Measurements from ENCODE around the gene HIVEP3. TPM values are rescaled to one million over a fixed set of nuclear protein-coding genes. Genes with fewer than 3 reads are reported as not detected.

Gene HIVEP3
- total RNA-seq, 1 donor = 1.8 TPM

DNA sequence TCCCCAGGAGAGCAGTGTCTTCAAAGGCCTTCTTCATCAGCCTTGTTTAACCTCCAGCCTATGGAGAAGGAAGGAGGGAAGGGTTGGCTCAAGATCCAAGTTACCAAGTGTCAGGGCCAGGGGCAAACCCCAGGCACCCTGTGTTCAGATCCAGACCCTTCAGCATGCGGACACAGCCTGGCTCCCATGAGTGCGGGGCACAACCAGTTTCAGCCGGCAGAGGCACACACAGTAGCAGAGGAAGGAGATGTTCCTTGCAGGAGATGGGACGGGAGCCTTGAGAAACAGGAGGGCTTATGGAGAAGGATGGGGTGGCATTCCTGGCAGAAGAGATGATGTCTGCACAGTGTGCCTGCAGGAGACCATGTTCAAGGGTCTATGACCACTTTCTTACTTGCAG, 272.5 kb downstream of the HIVEP3 start:
- no peaks in the 10 kb centered on the region for H3K27me3 ChIP-seq (ENCODE audit: insufficient read depth, low read length)
- H3K4me3 ChIP-seq (ENCODE audit: insufficient read depth, low read length) = no peak overlapping the region
- H2AFZ ChIP-seq (ENCODE audit: low read length) = no peak overlapping the region
- H3K79me2 ChIP-seq (ENCODE audit: insufficient read depth, low read length) = peaks cover 66% of the 10 kb centered on the region
- no peak for DNase-seq (ENCODE audit: insufficient read length, low spot score, missing footprints)
- no peaks in the 10 kb centered on the region for H3K36me3 ChIP-seq (ENCODE audit: insufficient read depth, low read length)
- TF ChIP-seq, protein P1, sequence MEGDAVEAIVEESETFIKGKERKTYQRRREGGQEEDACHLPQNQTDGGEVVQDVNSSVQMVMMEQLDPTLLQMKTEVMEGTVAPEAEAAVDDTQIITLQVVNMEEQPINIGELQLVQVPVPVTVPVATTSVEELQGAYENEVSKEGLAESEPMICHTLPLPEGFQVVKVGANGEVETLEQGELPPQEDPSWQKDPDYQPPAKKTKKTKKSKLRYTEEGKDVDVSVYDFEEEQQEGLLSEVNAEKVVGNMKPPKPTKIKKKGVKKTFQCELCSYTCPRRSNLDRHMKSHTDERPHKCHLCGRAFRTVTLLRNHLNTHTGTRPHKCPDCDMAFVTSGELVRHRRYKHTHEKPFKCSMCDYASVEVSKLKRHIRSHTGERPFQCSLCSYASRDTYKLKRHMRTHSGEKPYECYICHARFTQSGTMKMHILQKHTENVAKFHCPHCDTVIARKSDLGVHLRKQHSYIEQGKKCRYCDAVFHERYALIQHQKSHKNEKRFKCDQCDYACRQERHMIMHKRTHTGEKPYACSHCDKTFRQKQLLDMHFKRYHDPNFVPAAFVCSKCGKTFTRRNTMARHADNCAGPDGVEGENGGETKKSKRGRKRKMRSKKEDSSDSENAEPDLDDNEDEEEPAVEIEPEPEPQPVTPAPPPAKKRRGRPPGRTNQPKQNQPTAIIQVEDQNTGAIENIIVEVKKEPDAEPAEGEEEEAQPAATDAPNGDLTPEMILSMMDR (IDR thresholded peaks at IDR 0.05; ENCODE audit: extremely low read depth, low read depth, low read length) = no peak
- no peak overlapping the region for H3K4me2 ChIP-seq (ENCODE audit: insufficient read depth, low read length)
- H4K20me1 ChIP-seq (ENCODE audit: insufficient read depth, low read length) = peaks cover 2% of the 10 kb centered on the region
- H3K4me1 ChIP-seq (ENCODE audit: insufficient read depth, low read length) = peaks cover 18% of the 10 kb centered on the region
- no peak overlapping the region for H3K27ac ChIP-seq (ENCODE audit: low read depth, low read length)
- H3K9me3 ChIP-seq (ENCODE audit: low read depth, low read length) = no peaks in the 10 kb centered on the region

DNA sequence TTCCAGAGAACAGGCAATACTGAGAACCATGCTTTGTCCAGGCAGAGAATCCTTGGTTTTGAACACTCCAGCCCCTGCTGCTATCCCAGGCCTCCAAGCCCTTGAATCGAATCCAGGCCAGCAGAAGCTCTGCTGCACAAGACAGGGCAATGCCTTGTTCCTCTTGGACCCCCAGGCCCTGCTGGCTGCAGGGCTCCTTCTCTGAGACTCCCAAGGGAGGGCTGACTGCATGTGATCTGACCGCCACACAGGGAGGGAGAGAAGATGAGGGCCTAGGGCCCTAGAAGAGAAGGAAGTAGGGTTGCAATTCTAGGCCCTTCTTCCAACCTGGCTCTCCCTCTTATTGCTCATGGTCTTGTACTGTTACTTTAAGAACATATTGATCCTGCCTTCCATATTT, 273.7 kb downstream of the HIVEP3 start:
- Histone ChIP-seq H3K4me3 (ENCODE audit: insufficient read depth, low read length) (no peak overlapping the region), H3K4me2 (ENCODE audit: insufficient read depth, low read length) (no peak overlapping the region), H4K20me1 (ENCODE audit: insufficient read depth, low read length) (peaks cover 2% of the 10 kb centered on the region), H3K9me3 (ENCODE audit: low read depth, low read length) (no peaks in the 10 kb centered on the region), H2AFZ (ENCODE audit: low read length) (no peak overlapping the region), H3K36me3 (ENCODE audit: insufficient read depth, low read length) (no peaks in the 10 kb centered on the region), H3K27me3 (ENCODE audit: insufficient read depth, low read length) (no peaks in the 10 kb centered on the region), H3K4me1 (ENCODE audit: insufficient read depth, low read length) (peaks cover 8% of the 10 kb centered on the region), H3K79me2 (ENCODE audit: insufficient read depth, low read length) (peaks cover 75% of the 10 kb centered on the region), H3K27ac (ENCODE audit: low read depth, low read length) (no peak overlapping the region)
- TF ChIP-seq, protein P1 (IDR thresholded peaks at IDR 0.05; ENCODE audit: extremely low read depth, low read depth, low read length) = no peak
- no peak for DNase-seq (ENCODE audit: insufficient read length, low spot score, missing footprints)

DNA sequence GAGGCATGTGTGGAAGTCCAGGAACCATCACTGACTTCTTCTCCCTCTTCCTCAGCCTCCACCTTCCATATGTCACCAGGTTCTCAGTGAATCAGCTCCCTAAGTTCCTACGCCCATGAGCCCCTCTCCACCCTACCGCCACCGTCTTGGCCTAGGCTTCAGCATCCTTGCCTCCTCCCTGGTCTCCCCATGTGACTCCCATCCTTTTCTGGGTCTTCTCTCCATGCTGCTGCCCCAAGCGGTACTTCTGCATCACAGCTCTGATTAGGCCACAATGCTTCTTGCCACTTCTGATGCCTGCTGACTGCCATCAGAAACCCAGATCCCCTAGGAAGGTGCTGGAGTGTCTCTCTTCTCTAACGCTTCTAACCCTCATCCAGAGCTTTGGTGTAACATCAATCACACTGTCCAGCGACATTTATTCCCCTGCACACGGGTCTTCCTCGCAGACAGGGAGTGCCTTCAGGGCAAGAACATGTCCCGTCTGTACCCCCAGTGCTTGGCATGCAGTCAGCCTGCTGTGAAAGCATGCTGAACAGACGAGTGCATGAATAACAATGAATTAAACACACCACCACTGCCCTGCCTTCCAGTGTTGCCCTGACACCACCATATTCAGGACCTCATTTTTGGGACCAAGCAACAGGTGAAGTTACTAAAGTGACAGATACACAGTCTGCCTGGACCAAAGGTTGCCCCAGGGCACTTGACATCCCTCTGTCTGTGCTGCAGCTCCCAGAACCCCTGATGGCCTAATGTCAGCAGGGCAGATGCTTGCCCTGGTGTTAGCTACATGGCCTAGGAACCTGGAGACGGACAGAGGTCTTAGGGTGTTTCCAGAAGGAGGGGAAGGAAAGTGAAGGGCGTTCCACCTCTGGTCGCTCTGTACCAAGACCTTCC, 275.6 kb downstream of the HIVEP3 start:
- Histone ChIP-seq H3K79me2 (ENCODE audit: insufficient read depth, low read length) (peaks cover 65% of the 10 kb centered on the region), H2AFZ (ENCODE audit: low read length) (no peak overlapping the region), H3K27ac (ENCODE audit: low read depth, low read length) (no peak overlapping the region), H3K27me3 (ENCODE audit: insufficient read depth, low read length) (no peaks in the 10 kb centered on the region), H4K20me1 (ENCODE audit: insufficient read depth, low read length) (peaks cover 2% of the 10 kb centered on the region), H3K4me3 (ENCODE audit: insufficient read depth, low read length) (no peak overlapping the region), H3K36me3 (ENCODE audit: insufficient read depth, low read length) (no peaks in the 10 kb centered on the region), H3K4me2 (ENCODE audit: insufficient read depth, low read length) (no peak overlapping the region), H3K9me3 (ENCODE audit: low read depth, low read length) (no peaks in the 10 kb centered on the region), H3K4me1 (ENCODE audit: insufficient read depth, low read length) (peaks cover 15% of the 10 kb centered on the region)
- TF ChIP-seq, protein P1 (IDR thresholded peaks at IDR 0.05; ENCODE audit: extremely low read depth, low read depth, low read length) = no peak
- no peak for DNase-seq (ENCODE audit: insufficient read length, low spot score, missing footprints)

DNA sequence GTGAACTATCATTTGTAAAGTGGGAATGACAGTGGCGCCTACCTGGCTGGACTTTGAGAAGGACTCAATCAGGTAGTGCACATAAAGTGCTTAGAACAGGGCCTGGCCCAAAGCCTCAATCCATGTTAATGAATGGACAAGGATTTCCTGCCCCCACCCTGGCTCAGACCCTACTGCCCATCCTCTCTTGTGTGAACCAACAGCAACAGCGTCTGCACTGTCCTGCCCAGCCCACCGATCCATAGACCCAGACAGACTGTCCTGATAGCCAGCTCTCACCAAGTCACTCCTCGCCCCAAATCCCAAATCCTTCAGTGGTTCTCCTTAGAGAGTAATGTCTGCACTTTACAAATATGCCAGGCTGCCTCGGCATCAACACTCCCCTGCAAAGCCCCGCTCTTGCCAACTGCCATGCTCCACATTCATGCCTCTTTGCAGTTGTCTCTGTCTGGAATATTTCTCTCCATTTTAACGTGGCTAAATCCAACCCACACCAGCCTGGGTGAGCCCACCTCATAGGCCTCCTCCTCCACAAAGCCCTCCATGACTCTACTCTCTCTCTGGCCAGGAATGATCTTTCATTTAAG, 276.7 kb downstream of the HIVEP3 start:
- no peak overlapping the region for H3K27ac ChIP-seq (ENCODE audit: low read depth, low read length)
- peaks cover 62% of the 10 kb centered on the region for H3K79me2 ChIP-seq (ENCODE audit: insufficient read depth, low read length)
- no peaks in the 10 kb centered on the region for H3K36me3 ChIP-seq (ENCODE audit: insufficient read depth, low read length)
- H3K4me3 ChIP-seq (ENCODE audit: insufficient read depth, low read length) = no peak overlapping the region
- no peaks in the 10 kb centered on the region for H3K27me3 ChIP-seq (ENCODE audit: insufficient read depth, low read length)
- TF ChIP-seq, protein P1 (IDR thresholded peaks at IDR 0.05; ENCODE audit: extremely low read depth, low read depth, low read length) = no peak
- no peak overlapping the region for H2AFZ ChIP-seq (ENCODE audit: low read length)
- DNase-seq (ENCODE audit: insufficient read length, low spot score, missing footprints) = no peak
- no peak overlapping the region for H3K4me2 ChIP-seq (ENCODE audit: insufficient read depth, low read length)
- H4K20me1 ChIP-seq (ENCODE audit: insufficient read depth, low read length) = peaks cover 2% of the 10 kb centered on the region
- H3K4me1 ChIP-seq (ENCODE audit: insufficient read depth, low read length) = peaks cover 15% of the 10 kb centered on the region
- no peaks in the 10 kb centered on the region for H3K9me3 ChIP-seq (ENCODE audit: low read depth, low read length)

Measured in osteoblast (primary cell).